ENCODE measurements around the gene GRHL3. TPM values are rescaled to one million over a fixed set of nuclear protein-coding genes. Genes with fewer than 3 reads are reported as not detected.
A peak's percentile ranks its signal among the peaks of the same experiment; 100 is the strongest.

GRHL3 gene
- total RNA-seq, 1 donor from 2014 or later, result 17.1 TPM

DNA sequence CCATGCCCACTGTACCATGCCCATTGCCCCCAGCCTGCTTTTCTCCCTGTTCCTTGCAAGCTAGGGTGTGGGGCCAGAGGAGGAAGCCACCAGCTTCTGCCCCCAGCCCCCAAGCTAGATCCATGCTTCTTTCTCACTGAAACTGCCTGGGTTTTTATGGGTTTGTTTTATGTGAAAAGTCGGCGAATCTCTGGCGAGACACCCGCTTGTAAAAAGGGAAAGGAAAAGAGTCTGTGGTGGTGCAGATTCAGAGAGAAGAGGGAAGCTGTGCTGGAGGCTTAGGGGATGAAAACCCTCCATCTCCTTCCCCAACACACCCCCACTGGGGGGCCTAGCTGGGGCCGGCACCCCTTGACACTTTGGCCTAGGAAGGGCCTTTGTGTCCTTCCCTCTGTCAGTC is 26.2 kb downstream of the GRHL3 start:
- Mint-ChIP-seq H3K36me3 (no peaks in the 10 kb centered on the region), H3K9me3 (no peaks in the 10 kb centered on the region), H3K27ac (peak overlapping the region; percentile 83), H3K4me1 (peaks cover 45% of the 10 kb centered on the region), H3K27me3 (ENCODE audit: low read depth) (peaks cover 3% of the 10 kb centered on the region), H3K4me3 (no peak overlapping the region)
- no peak for DNase-seq (ENCODE audit: low spot score in 2 of 2, unreplicated experiment in 2 of 2)
- TF ChIP-seq, protein P1, sequence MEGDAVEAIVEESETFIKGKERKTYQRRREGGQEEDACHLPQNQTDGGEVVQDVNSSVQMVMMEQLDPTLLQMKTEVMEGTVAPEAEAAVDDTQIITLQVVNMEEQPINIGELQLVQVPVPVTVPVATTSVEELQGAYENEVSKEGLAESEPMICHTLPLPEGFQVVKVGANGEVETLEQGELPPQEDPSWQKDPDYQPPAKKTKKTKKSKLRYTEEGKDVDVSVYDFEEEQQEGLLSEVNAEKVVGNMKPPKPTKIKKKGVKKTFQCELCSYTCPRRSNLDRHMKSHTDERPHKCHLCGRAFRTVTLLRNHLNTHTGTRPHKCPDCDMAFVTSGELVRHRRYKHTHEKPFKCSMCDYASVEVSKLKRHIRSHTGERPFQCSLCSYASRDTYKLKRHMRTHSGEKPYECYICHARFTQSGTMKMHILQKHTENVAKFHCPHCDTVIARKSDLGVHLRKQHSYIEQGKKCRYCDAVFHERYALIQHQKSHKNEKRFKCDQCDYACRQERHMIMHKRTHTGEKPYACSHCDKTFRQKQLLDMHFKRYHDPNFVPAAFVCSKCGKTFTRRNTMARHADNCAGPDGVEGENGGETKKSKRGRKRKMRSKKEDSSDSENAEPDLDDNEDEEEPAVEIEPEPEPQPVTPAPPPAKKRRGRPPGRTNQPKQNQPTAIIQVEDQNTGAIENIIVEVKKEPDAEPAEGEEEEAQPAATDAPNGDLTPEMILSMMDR (IDR thresholded peaks at IDR 0.05; ENCODE audit: unreplicated experiment), result no peak

DNA sequence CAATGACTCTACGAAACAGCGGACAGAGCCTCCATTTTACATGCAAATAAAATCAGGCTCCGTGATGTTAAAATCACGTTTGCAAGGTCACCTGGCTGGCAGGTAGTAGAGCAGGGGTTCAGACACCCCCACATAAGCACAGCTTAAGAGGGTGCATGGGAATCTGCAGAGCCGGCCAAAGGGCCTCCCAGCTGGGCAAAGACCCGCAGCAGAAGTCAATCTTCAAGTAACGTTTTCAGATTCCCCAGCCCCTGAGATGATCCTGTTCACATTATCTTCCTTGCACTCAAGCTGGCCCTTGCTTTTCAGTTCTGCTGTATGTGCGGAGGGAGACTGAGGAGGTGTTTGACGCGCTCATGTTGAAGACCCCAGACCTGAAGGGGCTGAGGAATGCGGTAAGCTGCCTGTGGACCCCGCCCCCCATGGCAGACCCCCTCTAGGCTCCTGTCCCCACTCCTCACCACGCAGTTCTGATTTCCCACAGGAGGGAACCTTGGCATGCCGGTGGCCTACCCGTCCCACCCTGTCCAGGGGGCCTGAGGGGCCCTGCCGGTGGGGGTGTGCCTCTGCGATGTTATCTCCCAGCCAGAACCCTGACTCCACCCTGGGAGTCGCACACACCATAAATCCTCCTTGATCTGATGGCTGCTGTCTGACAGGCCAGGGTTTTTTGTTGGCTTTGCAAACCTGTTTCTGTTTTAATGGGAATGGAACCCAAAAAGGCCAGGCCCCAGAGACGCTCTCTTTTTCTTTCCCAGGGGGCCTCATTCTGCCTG is 28.2 kb downstream of the GRHL3 start:
- peaks cover 3% of the 10 kb centered on the region for H3K27me3 Mint-ChIP-seq (ENCODE audit: low read depth)
- TF ChIP-seq, protein P1 (IDR thresholded peaks at IDR 0.05; ENCODE audit: unreplicated experiment), result no peak
- no peaks in the 10 kb centered on the region for H3K36me3 Mint-ChIP-seq
- no peak overlapping the region for H3K4me3 Mint-ChIP-seq
- no peaks in the 10 kb centered on the region for H3K9me3 Mint-ChIP-seq
- peak overlapping the region; percentile 93 for H3K27ac Mint-ChIP-seq
- DNase-seq (ENCODE audit: low spot score in 2 of 2, unreplicated experiment in 2 of 2), result no peak
- peaks cover 44% of the 10 kb centered on the region for H3K4me1 Mint-ChIP-seq

DNA sequence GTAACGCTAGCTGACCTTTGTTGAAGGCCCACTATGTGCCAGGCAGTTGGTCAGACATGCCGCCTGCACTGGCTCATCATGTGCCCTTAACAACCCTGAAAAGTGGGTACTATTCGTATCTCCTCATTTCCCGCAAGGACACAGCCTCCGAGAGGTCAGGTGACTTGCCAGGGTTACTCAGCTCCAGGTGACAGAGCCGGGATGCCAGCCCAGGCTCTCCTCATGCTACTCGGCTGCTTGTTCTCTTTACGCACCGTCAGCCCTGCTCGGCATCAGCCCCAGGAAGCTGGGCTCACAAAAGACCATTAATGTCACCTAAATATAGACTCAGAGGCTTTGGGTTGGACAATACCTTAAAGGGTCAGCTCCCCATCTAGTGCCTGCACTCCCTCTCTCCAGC is 29.0 kb downstream of the GRHL3 start:
- peaks cover 45% of the 10 kb centered on the region for H3K4me1 Mint-ChIP-seq
- no peak overlapping the region for H3K4me3 Mint-ChIP-seq
- H3K9me3 Mint-ChIP-seq, result no peaks in the 10 kb centered on the region
- H3K27ac Mint-ChIP-seq, result peak overlapping the region; percentile 93
- TF ChIP-seq, protein P1 (IDR thresholded peaks at IDR 0.05; ENCODE audit: unreplicated experiment), result no peak
- H3K27me3 Mint-ChIP-seq (ENCODE audit: low read depth), result peaks cover 3% of the 10 kb centered on the region
- DNase-seq (ENCODE audit: low spot score in 2 of 2, unreplicated experiment in 2 of 2), result no peak
- H3K36me3 Mint-ChIP-seq, result no peaks in the 10 kb centered on the region

DNA sequence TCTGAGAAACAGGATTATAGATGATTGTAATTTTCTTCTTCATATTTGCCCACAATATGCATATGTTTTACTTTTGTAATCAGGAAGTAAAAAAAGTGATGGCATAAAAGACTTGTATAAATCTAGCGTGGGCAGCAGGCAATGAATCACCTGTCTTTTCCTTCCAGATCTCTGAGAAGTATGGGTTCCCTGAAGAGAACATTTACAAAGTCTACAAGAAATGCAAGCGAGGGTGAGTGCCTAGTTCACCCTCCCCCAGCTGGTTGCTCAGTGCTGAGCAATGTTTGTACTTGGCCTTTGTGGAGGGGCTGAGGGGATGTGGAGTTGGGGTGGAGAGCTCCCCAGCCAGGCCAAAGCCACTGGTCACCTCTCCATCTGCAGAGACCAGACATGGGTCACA is 30.7 kb downstream of the GRHL3 start:
- H3K27me3 Mint-ChIP-seq (ENCODE audit: low read depth), result peaks cover 6% of the 10 kb centered on the region
- no peaks in the 10 kb centered on the region for H3K9me3 Mint-ChIP-seq
- H3K4me1 Mint-ChIP-seq, result peaks cover 45% of the 10 kb centered on the region
- DNase-seq (ENCODE audit: low spot score in 2 of 2, unreplicated experiment in 2 of 2), result no peak
- H3K27ac Mint-ChIP-seq, result no peak overlapping the region
- TF ChIP-seq, protein P1 (IDR thresholded peaks at IDR 0.05; ENCODE audit: unreplicated experiment), result no peak
- peaks cover 5% of the 10 kb centered on the region for H3K36me3 Mint-ChIP-seq
- no peak overlapping the region for H3K4me3 Mint-ChIP-seq

DNA sequence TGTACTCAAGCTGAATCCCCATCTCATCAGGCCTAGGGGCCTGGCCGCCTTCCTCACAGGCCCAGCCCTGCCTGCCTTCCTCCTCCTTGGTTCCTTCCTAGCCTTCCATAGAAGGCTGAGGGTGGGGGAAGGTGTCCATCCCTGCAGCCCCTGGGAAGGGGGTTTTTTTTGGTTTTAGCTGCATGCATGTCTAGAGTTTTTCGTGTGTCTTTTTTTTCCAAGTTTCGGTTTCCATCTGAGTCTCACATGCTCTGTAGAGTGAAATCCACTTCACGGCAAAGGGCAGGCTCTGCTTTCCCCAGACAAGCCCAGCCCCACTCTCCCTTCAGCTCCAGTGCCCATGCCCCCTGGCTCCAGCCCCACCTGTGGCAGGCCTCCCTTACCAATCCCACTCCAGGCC is 32.1 kb downstream of the GRHL3 start:
- Mint-ChIP-seq H3K36me3 (peaks cover 7% of the 10 kb centered on the region), H3K27me3 (ENCODE audit: low read depth) (peaks cover 6% of the 10 kb centered on the region), H3K9me3 (no peaks in the 10 kb centered on the region), H3K4me3 (no peak overlapping the region), H3K27ac (no peak overlapping the region), H3K4me1 (peaks cover 42% of the 10 kb centered on the region)
- TF ChIP-seq, protein P1 (IDR thresholded peaks at IDR 0.05; ENCODE audit: unreplicated experiment), result no peak
- DNase-seq (ENCODE audit: low spot score in 2 of 2, unreplicated experiment in 2 of 2), result no peak
